ENCODE results near the gene TOMM40.

The TOMM40 gene

DNA sequence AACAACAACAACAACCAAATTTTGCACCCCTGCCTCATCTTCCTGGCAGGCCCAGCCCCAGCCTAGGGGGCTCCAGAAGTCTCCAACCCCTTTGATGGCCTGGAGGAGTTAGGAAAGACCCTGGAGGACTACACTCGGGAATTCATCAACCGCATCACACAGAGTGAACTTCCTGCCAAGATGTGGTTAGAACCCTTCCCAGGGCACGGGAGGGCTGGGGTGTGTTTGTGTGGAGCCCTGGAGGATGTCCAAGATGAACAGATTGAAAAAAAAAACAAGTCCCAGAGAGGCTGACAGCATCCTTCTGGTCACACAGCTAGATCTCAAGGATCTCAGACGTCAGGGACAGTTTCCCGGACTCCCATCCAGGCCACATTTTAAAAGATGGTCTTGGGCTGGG is 36.7 kb downstream of the TOMM40 start:
- DNase-seq (ENCODE audit: low read depth in 2 of 2), result peak in 1 of 2 experiments; percentile 18

DNA sequence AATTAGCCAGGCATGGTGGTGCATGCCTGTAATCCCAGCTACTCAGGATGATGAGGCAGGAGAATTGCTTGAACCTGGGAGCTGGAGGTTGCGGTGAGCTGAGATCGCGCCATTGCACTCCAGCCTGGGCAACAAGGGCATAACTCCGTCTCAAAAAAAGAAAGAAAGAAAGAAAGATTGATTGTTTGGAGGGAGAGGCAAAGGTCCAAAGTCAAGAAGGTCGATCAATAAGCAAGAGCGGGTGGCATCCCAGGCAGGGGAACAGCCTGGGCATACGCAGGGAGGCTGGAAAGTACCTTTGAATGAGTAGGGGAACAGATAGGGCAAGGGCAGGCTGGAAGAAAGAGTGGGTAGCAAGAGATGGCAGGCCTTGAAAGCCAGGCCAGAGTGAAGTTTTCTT is 39.0 kb downstream of the TOMM40 start:
- no peak for DNase-seq (ENCODE audit: low read depth in 2 of 2)

DNA sequence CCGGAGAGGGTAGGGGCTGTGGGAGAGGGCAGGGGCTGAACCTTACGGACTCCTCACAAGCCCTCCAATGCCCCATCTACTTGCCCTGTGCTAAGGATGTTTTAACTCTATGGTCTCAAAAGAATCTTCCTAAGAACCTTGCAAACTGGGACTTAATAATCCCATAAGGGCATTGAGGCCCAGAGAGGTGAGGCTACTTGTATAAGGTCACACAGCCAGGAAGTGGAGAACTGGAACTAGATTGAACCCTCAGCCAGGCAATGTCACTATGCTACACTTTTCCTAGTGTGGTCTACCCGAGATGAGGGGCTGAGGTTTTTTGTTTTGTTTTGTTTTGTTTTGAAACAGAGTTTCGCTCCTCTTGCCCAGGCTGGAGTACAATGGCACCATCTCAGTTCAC is 40.5 kb downstream of the TOMM40 start:
- no peak for DNase-seq (ENCODE audit: low read depth in 2 of 2)

DNA sequence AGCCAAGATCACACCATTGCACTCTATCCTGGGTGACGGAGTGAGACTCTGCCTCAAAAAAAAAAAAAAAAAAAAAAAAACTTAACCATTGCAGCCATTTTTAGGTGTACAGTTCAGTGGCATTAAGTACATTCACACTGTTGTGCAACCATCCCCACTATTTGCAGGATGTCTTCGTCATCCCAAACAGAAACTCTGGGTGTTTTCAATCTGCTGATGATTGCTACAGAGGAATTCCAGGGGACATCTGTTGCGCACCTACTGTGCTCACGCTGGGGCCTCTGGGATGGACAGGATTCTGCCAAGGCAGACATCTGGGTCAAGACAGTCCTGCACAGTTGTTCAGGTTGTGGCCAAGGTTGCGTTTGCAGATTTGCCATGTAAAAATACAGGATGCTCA is 48.6 kb downstream of the TOMM40 start:
- DNase-seq (ENCODE audit: low read depth in 2 of 2), result no peak

DNA sequence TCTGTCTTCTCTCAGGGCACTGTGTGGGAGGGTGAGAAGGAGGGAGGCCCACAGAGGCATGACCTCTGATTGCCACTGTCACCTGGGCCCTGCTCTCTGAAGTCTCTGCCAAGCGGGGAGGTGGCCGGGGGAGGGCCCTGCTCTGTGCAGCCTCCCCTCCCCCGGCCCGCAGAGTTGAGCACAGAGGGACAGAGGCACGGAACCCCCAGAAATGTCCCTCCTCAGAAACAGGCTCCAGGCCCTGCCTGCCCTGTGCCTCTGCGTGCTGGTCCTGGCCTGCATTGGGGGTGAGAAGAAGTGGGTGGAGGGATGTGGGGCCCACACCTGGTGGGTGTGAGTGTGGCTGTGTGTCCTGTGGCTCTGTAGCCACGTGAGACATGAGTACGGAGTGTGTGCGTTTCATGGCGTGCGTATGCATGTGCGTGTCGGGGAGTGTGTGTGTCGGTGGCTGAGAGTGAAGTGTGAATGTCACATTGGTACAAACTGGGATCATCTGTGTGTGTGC is 51.1 kb downstream of the TOMM40 start, which contains the start of gene APOC4:
Gene APOC4, plus strand, starts transcription at position 171 of the 505 bp plus-strand sequence. Its CDS starts 41 bp downstream, at position 212.
- DNase-seq (ENCODE audit: low read depth in 2 of 2), result no peak

DNA sequence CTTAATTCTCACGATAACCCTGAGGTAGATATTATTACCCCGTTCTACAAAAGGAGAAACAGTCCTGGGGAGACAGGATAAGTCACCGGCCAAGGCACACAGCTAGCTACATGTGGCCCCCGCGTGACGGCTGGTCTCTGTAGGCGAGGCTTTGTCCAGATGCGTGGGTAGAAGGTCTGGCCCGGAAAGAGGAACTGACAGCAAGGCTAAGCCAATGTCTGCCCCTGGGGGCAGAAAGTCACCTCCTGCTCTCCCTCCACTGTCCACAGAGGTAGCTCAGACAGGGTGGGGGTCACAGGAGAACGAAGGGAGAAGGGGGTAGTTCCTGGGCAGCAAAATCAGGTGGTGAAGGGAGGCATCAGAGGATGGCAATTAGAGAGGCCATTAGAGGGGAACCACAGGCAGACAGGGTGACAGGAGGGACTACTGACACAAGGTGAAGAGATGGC is 52.8 kb downstream of the TOMM40 start:
- no peak for DNase-seq (ENCODE audit: low read depth in 2 of 2)

DNA sequence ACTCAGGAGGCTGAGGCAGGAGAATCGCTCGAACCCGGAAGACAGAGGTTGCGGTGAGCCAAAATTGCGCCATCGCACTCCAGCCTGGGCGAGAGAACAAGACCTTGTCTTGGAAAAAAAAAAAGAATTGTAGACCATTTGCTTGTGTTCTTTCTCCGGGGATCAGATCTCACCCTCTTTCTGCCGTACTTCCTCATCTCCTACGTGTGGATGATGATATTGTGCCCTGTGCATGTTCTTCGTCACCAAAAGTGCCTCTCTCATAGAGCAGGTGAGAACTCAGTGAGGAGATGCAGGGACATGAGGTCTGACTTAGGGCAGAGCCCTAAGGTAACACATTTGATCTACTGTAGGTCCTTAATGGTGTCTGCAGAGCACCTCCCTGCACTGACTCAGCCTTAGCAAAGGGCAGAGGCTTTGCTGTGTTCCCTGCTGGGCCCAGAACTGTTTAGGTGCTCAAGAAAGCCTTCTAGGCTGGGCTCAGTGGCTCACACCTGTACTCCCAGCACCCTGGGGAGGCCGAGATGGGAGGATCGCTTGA is 56.1 kb downstream of the TOMM40 start:
- no peak for DNase-seq (ENCODE audit: low read depth in 2 of 2)

DNA sequence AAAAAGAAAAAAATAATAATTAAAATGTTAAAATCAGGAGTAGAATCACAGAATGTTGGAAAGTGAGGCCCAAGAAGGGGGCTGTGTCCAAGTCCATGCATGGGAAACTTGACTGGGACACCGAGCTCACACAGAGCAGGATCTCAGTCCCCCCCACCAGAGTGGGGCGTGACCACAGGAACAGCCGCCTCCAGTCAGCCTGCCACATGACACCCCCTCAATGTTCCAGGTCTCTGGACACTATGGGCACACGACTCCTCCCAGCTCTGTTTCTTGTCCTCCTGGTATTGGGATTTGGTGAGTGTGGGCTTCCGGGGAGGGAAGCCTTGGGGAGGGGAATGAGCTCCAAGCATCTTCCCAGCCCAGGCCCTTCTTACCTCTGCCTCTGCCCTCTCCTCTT is 57.2 kb downstream of the TOMM40 start:
- DNase-seq (ENCODE audit: low read depth in 2 of 2), result no peak

DNA sequence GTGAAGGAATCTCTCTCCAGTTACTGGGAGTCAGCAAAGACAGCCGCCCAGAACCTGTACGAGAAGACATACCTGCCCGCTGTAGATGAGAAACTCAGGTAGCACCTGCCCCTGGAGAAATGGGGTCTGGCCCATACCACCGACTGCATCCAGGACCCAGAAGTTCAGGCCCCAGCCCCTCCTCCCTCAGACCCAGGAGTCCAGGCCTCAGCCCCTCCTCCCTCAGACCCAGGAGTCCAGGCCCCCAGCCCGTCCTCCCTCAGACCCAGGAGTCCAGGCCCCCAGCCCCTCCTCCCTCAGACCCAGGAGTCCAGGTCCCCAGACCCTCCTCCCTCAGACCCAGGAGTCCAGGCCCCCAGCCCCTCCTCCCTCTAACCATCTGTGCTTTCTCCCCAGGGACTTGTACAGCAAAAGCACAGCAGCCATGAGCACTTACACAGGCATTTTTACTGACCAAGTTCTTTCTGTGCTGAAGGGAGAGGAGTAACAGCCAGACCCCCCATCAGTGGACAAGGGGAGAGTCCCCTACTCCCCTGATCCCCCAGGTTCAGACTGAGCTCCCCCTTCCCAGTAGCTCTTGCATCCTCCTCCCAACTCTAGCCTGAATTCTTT is 57.8 kb downstream of the TOMM40 start:
- DNase-seq (ENCODE audit: low read depth in 2 of 2), result no peak

DNA sequence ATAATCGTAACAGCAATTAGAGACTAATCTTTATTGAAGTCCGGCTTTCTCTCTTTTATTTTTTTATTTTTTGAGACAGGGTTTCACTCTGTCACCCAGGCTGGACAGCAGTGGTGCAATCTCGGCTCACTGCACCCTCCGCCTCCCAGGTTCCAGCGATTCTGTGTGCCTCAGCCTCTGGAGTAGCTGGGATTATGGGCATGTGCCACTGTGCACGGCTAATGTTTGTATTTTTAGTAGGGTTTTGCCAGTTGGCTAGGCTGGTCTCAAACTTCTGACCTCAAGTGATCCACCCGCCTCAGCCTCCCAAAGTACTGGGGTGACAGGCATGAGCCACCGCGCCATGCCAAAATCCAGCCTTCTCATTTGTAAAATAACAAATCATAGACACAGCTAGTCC is 58.5 kb downstream of the TOMM40 start:
- no peak for DNase-seq (ENCODE audit: low read depth in 2 of 2)

DNA sequence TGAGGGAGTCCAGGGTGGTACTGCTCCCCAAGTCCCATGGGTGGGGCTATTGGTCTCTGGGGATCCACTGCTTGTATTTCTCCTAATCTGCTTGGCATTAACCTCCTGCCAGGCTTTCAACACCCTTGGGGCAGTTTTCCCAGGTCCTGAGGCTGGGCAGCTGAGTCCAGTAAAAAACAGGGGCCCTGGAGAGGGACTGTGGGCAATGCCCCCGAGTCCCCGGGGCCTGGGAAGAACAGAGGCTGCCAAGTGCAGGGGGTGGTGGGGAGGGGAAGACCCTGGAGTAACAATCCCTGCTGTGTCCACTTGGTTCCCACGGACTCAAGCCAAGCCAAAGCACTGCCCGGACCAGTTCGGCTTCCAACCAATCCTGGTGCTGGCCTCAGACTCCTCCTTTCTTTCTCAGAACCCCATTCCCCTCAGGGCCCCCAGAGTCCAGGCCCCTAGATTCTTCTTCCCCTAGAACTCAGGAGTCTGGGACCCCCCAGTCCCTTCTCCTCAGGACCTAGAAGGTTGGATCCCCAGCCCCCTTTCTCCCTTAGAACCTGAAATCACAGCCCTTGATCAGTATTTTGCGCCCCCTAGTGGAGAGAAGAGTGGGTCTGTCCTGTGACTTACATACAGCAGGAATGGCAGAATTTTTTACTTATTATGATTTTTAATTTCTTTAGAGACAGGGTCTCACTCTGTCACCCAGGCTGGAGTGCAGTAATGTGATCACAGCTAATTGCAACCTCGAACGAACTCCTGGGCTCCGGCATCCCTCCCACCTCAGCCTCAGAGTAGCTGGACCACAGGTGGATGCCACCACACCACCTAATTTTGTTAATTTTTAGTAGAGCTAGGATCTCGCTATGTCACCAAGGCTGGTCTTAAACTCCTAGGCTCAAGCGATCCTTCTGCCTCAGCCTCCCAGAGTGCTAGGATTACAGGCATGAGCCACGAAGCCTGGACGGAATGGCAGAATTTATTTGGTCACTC is 60.4 kb downstream of the TOMM40 start:
- peak; percentile 38 to 55 for DNase-seq (ENCODE audit: low read depth in 2 of 2)

Data from fibroblast of skin of left biceps (primary cell).